Keratinocyte (primary cell): ENCODE measurements around the gene KRTAP24-1. TPM values are rescaled to one million over a fixed set of nuclear protein-coding genes. Genes with fewer than 3 reads are reported as not detected.

Experiments
- DNase-seq: peaks from one replicate; pipeline ENCODE4 v3.0.0-alpha.2; 2011; ENCODE audit warnings: low read depth, missing footprints, low spot score
- FAIRE-seq: peaks from 2 replicates; lab custom pipeline; 2011; peaks lifted over from hg19 to GRCh38; lab: Jason Lieb, UNC
- H2AFZ ChIP-seq: 2 replicates; pipeline ENCODE4 v1.6.0; 2012; ENCODE audit warnings: low read length, control low read depth, inconsistent platforms; ENCODE audit not compliant: control insufficient read depth
- H3K27ac ChIP-seq: 2 replicates; pipeline ENCODE4 v1.5.1; 2011; ENCODE audit warnings: low read length; ENCODE audit not compliant: control insufficient read depth, insufficient read depth
- H3K27me3 ChIP-seq: 3 replicates; pipeline ENCODE4 v1.6.0; 2011; ENCODE audit warnings: low read length; ENCODE audit not compliant: control insufficient read depth, insufficient read depth; ENCODE audit errors: extremely low read depth
- H3K36me3 ChIP-seq, 2 experiments: 2 replicates in 1 of 2; 3 replicates in 1 of 2; pipeline ENCODE4 v1.5.1; 2011; ENCODE audit warnings: low read length in 2 of 2, mild to moderate bottlenecking in 1 of 2; ENCODE audit not compliant: control insufficient read depth in 2 of 2, insufficient read depth in 2 of 2; ENCODE audit errors: extremely low read depth in 1 of 2
- H3K4me1 ChIP-seq: 3 replicates; pipeline ENCODE4 v1.5.1; 2011; ENCODE audit warnings: low read length; ENCODE audit not compliant: control insufficient read depth, insufficient read depth; ENCODE audit errors: extremely low read depth
- H3K4me2 ChIP-seq: 3 replicates; pipeline ENCODE4 v1.6.0; 2011; ENCODE audit warnings: low read depth, low read length; ENCODE audit not compliant: control insufficient read depth, insufficient read depth; ENCODE audit errors: extremely low read depth
- H3K4me3 ChIP-seq, 3 experiments: fragments of 200-600 bp in 1 of 3; sonication (generic) in 1 of 3; 2 replicates in 2 of 3; 3 replicates in 1 of 3; pipeline ENCODE4 v1.5.1; 2011 to 2016; ENCODE audit warnings: low read length in 3 of 3, mild to moderate bottlenecking in 3 of 3, control low read depth in 2 of 3, inconsistent platforms in 1 of 3, low read depth in 1 of 3, mixed read lengths in 1 of 3, mixed run types in 1 of 3, moderate library complexity in 1 of 3; ENCODE audit not compliant: control insufficient read depth in 2 of 3, insufficient read depth in 2 of 3; ENCODE audit errors: extremely low read depth in 1 of 3
- H3K79me2 ChIP-seq: 2 replicates; pipeline ENCODE4 v1.6.0; 2012; ENCODE audit warnings: low read length; ENCODE audit not compliant: control insufficient read depth, insufficient read depth
- H3K9ac ChIP-seq: 3 replicates; pipeline ENCODE4 v1.6.0; 2011; ENCODE audit warnings: low read length; ENCODE audit not compliant: control insufficient read depth, insufficient read depth; ENCODE audit errors: extremely low read depth
- H3K9me1 ChIP-seq: 3 replicates; pipeline ENCODE4 v1.6.0; 2011; ENCODE audit warnings: low read length; ENCODE audit not compliant: control insufficient read depth, insufficient read depth; ENCODE audit errors: extremely low read depth
- H3K9me3 ChIP-seq: 2 replicates; pipeline ENCODE4 v1.5.1; 2012; ENCODE audit warnings: low read depth, low read length; ENCODE audit not compliant: control insufficient read depth
- H4K20me1 ChIP-seq: 3 replicates; pipeline ENCODE4 v1.6.0; 2011; ENCODE audit warnings: low read length; ENCODE audit not compliant: control insufficient read depth, insufficient read depth; ENCODE audit errors: extremely low read depth
- CTCF ChIP-seq, 3 experiments: IDR thresholded peaks in 1 of 3; conservative IDR thresholded peaks in 1 of 3; optimal IDR thresholded peaks in 1 of 3; 2 replicates in 2 of 3; 3 replicates in 1 of 3; pipeline versions ENCODE3 to v1.5.1; 2011; ENCODE audit warnings: low read length in 3 of 3, mild to moderate bottlenecking in 3 of 3, moderate library complexity in 2 of 3, control low read depth in 1 of 3, inconsistent platforms in 1 of 3; ENCODE audit not compliant: insufficient read depth in 2 of 3; ENCODE audit errors: extremely low read depth in 1 of 3
- EZH2 ChIP-seq: IDR thresholded peaks from one replicate; pipeline ENCODE4 v1.6.1; 2012; ENCODE audit warnings: inconsistent platforms, mild to moderate bottlenecking, low read length, moderate library complexity
- dilution Hi-C: fragments of 300-500 bp; cut with MboI; formaldehyde crosslinking; loops from one replicate; pipeline ENCODE4 v1.7.0; 2020; ENCODE audit warnings: low sequenced_read_pairs; ENCODE audit not compliant: extremely low pct_ligation_motif_present
- polyA plus RNA-seq, 5 experiments: library from polyadenylated mRNA; depleted of rRNA in 3 of 5; stranded (reverse) in 3 of 5; stranded (forward) in 1 of 5; unstranded in 1 of 5; fragments of >200 nt; gene quantifications; 1 replicate in 1 of 5; 2 replicates in 3 of 5; 3 replicates in 1 of 5; pipeline versions ENCODE4 v1.2.1 to v1.2.3, GENCODE V29; 2011 to 2012; ENCODE audit warnings: missing spikeins in 2 of 5, low read depth in 1 of 5, low replicate concordance in 1 of 5

KRTAP24-1 gene
- polyA plus RNA-seq, 1 donor (not counting 4 experiments of a cell fraction or from before 2014, with no cell fraction given) = not detected

- Histone ChIP-seq H3K4me2 (no peak overlapping the region), H2AFZ (no peak overlapping the region), H3K9ac (no peak overlapping the region), H4K20me1 (no peaks in the 10 kb centered on the region), H3K27ac (no peak overlapping the region), H3K9me3 (no peaks in the 10 kb centered on the region), H3K36me3 (no peaks in the 10 kb centered on the region), H3K4me1 (peaks cover 16% of the 10 kb centered on the region), H3K79me2 (no peaks in the 10 kb centered on the region), H3K9me1 (no peaks in the 10 kb centered on the region), H3K27me3 (no peaks in the 10 kb centered on the region), H3K4me3 (no peak overlapping the region)
- DNase-seq (no peak), FAIRE-seq (no peak)
- dilution Hi-C loops = no loop called here
- no peak for TF ChIP-seq CTCF (optimal IDR thresholded peaks at IDR 0.05 in 1 of 3, IDR thresholded peaks at IDR 0.05 in 1 of 3, conservative IDR thresholded peaks at IDR 0.05 in 1 of 3; ENCODE audit: extremely low read depth in 1 of 3, insufficient read depth in 2 of 3, low read length in 3 of 3)
- no peak for TF ChIP-seq EZH2
Observed at GRCh38 chr21:30233228-30234020, 49.3 kb downstream of the KRTAP24-1 start.

- no peaks in the 10 kb centered on the region for H3K9me3 ChIP-seq
- dilution Hi-C loops = no loop called here
- H3K4me3 ChIP-seq = no peak overlapping the region
- H3K9ac ChIP-seq = no peak overlapping the region
- no peak for TF ChIP-seq CTCF (optimal IDR thresholded peaks at IDR 0.05 in 1 of 3, IDR thresholded peaks at IDR 0.05 in 1 of 3, conservative IDR thresholded peaks at IDR 0.05 in 1 of 3; ENCODE audit: extremely low read depth in 1 of 3, insufficient read depth in 2 of 3, low read length in 3 of 3)
- no peak for TF ChIP-seq EZH2
- H3K79me2 ChIP-seq = no peaks in the 10 kb centered on the region
- no peak overlapping the region for H3K27ac ChIP-seq
- H2AFZ ChIP-seq = no peak overlapping the region
- H3K27me3 ChIP-seq = no peaks in the 10 kb centered on the region
- DNase-seq (no peak), FAIRE-seq (no peak)
- no peaks in the 10 kb centered on the region for H3K36me3 ChIP-seq
- H4K20me1 ChIP-seq = no peaks in the 10 kb centered on the region
- no peak overlapping the region for H3K4me2 ChIP-seq
- peaks cover 27% of the 10 kb centered on the region for H3K4me1 ChIP-seq
- H3K9me1 ChIP-seq = no peaks in the 10 kb centered on the region
Observed at GRCh38 chr21:30232011-30232410, 50.7 kb downstream of the KRTAP24-1 start.

Other genes with a start within 250 kb of the KRTAP24-1 start
- gene CLDN17, start 116.1 kb downstream of the KRTAP24-1 start, polyA plus RNA-seq = 0.16 to 0.28 TPM in 2 of 3 replicates, not detected in the other
- gene CLDN8, start 66.9 kb downstream of the KRTAP24-1 start, polyA plus RNA-seq = 0.07 to 0.18 TPM in 2 of 3 replicates, not detected in the other
- gene KRTAP25-1, start 6.6 kb upstream of the KRTAP24-1 start, polyA plus RNA-seq = not detected in 3 replicates
- gene KRTAP26-1, start 37.4 kb upstream of the KRTAP24-1 start, polyA plus RNA-seq = not detected in 3 replicates
- gene KRTAP27-1, start 54.7 kb upstream of the KRTAP24-1 start, polyA plus RNA-seq = not detected in 3 replicates
- not detected in 3 replicates for gene KRTAP23-1, start 65.7 kb upstream of the KRTAP24-1 start, polyA plus RNA-seq
- gene KRTAP13-2, start 89.3 kb upstream of the KRTAP24-1 start, polyA plus RNA-seq = not detected in 3 replicates
- gene KRTAP13-1, start 113.1 kb upstream of the KRTAP24-1 start, polyA plus RNA-seq = not detected in 3 replicates
- gene KRTAP13-3, start 143.0 kb upstream of the KRTAP24-1 start, polyA plus RNA-seq = not detected in 3 replicates
- not detected in 3 replicates for gene KRTAP13-4, start 147.3 kb upstream of the KRTAP24-1 start, polyA plus RNA-seq
- not detected in 3 replicates for gene KRTAP15-1, start 157.3 kb upstream of the KRTAP24-1 start, polyA plus RNA-seq
- 0.44 to 0.72 TPM in 2 of 3 replicates, not detected in the other for gene KRTAP19-1, start 197.4 kb upstream of the KRTAP24-1 start, polyA plus RNA-seq
- gene KRTAP19-2, start 204.5 kb upstream of the KRTAP24-1 start, polyA plus RNA-seq = not detected in 3 replicates
- not detected in 3 replicates for gene KRTAP19-3, start 209.1 kb upstream of the KRTAP24-1 start, polyA plus RNA-seq
- gene KRTAP19-4, start 214.2 kb upstream of the KRTAP24-1 start, polyA plus RNA-seq = not detected in 3 replicates
- not detected in 3 replicates for gene KRTAP19-5, start 219.2 kb upstream of the KRTAP24-1 start, polyA plus RNA-seq